GM21723 (cell line): ENCODE results near the gene VASN.

Source experiments
- ATAC-seq: cut with Tn5 transposase; IDR thresholded peaks from one replicate; pipeline ENCODE4 v1.9.1; 2021; ENCODE audit warnings: mild to moderate bottlenecking, moderate library complexity; ENCODE audit not compliant: unreplicated experiment

Gene VASN

GRCh38 chr16:4419402-4419959 lies 47.8 kb downstream of the VASN start:
- no peak for ATAC-seq

GRCh38 chr16:4420505-4421105 lies 49.0 kb downstream of the VASN start:
- ATAC-seq = no peak

DNA sequence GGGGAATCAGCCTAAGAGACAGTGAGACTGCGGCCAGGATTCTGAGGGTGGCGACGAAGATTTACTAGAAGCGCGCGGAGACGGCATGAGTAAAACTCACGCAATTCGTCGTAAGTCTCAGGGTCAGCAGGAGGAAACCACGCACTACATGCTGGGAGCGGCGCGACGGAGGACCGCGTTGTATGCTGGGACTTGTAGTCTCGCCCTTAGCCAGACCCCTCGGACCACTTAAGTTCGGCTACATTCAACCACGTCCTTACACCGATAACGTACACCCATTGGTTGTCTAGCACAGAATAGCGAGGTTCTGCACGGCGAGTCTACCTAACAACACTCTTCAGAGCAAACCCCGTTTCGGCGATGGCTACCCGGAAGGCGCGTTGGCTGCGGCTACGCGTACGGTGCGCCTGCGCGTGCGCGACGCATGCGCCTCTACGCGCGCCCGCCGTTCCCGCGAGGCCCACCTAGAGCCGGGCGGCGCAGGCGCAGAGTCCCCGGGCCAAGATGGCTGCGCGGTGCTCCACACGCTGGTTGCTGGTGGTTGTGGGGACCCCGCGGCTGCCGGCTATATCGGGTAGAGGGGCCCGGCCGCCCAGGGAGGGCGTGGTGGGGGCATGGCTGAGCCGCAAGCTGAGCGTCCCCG lies 53.9 kb downstream of the VASN start, which contains the start of gene DNAJA3:
Gene DNAJA3 (plus strand): TSS at position 491 of the 643 bp plus-strand sequence. CDS start 14 bp downstream, at position 505.
- peak; percentile 87 for ATAC-seq

DNA sequence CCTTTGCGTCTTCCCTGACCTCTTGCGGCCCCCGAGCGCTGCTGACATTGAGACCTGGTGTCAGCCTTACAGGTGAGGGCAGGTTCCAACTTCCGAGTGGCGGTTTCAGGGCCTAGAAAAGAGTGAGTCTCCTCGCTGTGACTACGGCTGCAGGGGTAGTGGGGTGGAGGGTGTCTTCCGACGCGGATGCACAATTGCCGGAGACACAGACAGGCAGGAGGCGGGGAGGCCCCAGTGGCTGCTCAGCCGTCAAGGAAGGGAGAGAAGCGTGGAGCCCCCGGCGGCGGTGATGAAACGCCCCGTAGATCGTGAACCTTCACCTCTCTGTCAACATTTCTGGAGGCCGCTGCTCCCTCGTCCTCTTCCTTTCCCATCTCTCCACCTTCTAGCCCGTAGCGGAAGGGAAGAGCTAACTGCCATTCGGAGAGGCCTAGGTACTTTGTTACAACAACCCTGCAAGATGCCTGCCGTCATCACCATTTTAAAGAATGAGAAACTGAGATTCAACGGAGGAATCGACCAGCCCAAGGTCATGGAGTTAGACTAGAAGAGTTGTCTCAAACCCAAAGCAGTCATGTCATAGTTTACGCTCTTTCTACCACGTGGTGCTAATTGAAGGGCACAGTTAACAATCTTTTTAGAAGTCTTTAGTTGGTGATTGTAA lies 54.5 kb downstream of the VASN start:
- ATAC-seq = peak; percentile 27

DNA sequence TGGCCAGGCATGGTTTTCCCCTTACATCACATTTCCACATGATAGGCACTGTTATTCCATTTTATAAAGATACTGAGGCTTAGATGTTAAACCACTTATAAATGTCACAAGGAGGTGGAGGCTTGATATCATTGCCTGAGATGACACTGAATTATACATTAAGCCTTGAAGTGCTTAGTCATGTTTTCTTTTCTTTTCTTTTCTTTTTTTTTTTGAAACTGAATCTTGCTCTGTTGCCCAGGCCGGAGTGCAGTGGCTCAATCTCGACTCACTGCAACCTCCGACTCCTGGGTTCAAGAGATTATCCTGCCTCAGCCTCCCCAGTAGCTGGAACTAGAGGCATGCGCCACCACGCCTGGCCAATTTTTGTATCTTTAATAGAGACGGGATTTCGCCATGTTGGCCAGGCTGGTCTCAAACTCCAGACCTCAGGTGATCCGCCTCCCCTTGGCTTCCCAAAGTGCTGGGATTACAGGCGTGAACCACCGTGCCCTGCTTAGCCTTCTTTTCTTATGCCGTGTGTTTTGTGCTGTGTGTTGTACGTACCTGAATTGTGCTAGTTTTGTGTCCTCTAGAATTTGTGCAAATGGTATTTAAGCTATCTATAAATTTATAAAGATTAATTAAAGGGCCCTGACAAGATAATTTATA lies 55.2 kb downstream of the VASN start:
- ATAC-seq = no peak

DNA sequence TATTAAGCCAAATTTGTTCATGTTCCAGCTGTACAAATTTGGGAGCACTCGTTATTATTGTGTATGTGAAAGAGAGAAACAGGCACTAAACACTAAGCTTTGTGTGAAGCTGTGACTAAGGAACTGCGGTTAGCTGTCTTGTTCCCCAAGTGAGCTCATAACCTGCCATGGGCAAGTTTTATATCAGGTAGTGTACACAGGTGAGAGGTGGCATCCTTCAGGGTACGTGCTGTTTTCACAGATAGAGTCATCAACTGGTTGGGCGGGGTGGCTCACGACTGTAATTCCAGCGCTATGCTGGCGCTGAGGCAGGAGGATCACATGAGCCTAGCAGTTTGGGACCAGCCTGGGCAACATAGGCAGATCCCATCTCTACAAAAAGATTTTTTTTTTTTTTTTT lies 56.9 kb downstream of the VASN start:
- no peak for ATAC-seq

- no peak for ATAC-seq
Observed at GRCh38 chr16:4431023-4431422, 59.4 kb downstream of the VASN start.
